SHP77 treated with DMSO at 0.1 percent for 48 hours (cell line): ENCODE results near the gene DLG5.
"Not testable (repeated sequence)": the region's sequence is repeated elsewhere in the genome, so short reads cannot be mapped to it uniquely, and the experiment has no call there.

Source experiments
- DNase-seq: peaks from one replicate; lab custom pipeline; 2025; lab: John Stamatoyannopoulos, UW

Gene DLG5

DNA sequence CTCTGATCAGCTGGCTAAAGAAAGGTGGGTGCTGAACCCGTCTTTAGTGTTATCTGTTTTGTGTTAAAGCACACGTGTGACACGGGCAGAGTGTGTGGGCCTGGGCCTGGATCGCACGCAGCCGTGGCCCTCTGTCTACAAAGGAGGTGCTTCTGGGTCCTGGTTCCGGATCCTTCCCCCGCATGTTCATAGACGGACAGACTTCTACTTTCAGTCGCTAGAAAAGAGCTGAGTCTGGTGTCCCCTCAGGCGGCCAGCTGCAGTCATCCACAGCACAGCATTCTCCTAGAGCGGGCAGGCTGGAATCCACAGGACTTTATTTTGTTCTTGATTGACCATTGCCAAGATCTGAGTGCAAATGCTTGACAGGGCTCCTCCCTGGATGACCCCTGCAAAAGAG is 134.4 kb downstream of the DLG5 start:
- no peak for DNase-seq

DNA sequence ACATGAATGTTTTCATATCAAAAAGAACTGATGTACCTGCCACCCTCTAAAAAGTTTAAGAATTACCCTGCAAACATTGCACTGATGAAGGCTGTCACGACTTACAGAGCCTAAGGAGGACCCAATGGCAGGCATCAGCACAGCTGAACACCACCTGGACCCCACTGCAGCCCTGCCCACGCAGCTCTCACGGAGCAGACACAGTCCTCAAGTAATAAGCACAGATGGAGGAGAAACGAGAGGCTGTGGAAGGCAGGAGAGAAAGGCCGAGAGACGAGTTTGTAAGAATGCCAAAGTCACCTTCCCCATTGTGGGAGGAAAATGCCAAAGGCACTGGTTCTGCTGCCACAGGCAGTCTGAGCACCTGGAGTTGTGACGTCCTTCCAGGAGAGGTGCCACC is 135.0 kb downstream of the DLG5 start:
- DNase-seq: no peak

DNA sequence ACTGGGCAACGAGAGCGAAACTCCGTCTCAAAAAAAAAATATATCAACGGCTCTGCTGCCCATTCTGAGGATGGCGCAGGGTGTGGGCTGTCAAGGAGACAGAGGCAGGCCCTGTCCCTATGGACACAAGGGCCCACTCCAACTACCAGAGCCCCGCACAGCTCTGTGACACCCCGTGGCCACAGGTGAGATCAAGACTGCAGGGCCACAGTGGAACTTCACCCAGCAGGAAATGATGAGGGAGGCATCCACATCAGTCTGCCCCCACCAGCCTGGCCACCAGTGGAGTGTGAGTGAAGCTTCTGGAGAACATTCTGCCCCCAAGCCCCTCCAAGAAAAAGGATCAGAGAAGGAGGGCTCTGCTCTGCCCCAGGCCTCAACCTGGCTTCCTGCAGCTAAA is 136.7 kb downstream of the DLG5 start:
- no peak for DNase-seq

DNA sequence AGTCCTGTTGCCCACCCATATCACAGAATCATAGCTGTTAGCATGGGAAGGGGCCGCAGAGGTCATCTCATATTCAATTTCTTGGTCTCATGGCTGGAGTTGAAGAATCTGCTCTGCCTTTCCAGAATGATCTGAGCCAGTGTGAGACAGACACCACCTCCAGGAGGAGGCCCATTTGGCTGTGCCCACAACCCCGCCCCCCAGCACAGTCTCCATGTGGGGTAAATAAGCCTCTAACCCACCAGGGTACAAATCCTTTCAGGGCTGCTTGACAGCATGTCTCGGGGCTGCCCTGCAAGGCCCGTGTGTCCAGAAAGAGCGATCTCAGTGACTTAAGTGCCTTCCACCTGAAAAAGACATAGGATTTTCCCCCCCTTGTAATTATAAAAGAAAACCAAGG is 137.5 kb downstream of the DLG5 start:
- no peak for DNase-seq

DNA sequence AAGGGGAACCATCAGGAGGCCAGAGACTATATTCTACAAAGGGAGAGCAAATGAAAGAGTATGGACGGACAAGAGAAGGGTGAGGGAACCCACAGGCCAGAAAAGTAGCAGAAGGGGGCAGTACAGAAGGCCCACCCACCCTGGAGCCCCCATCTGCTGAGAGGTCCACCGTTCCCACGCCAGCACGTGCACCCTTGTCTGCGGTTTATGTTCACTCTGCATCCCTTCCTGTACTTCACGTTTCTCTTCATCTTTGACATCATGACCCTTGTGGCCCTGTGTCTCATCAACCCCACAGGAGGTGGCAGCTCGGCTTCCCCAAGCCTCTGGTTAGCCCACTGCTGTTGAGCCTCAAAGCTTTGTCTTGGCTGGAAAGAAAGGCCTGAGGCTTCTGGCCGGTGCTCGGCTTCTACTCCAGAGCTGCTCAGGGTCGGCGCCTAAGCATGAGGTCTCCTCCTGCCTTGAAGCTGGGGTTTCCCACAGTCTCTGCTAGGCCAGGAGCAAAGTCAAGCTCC is 138.0 kb downstream of the DLG5 start:
- no peak for DNase-seq

DNA sequence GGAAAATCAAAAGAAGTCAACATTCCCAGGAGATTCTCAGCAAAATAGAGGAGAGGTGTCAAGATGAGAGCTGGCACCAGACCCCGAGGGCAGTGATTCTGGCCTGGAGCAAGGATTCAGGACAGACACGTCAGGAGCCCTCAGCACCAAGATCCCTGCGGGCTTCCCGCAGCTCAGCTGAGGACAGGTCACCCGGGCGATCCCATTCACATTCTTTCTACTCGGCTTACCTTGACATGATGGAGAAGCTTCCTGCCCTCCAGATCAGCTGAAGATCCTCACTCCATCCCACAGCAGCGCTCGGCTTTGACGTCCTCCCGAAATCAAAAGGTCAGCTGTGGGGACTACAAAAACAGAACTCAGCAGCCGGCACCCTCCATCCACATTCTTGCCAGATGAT is 139.1 kb downstream of the DLG5 start:
- no peak for DNase-seq

DNA sequence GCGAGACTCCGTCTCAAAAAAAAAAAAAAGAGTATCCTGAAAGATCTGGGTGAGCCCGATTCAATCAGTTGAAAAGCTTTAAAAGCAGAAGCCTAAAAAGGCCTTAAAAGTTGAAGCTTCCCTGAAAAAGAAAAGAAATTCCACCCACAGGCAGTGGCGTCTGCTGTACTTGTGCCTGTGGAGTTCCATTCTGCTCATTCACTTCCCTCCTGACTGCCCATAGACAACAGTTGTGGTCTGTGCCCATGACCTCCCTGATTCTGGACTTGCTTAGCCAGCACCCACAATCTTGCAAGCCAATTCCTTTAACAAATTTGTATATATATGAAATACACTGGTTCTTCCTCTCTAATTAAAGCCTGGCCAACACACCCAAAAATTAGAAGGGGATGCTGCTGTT is 141.7 kb downstream of the DLG5 start:
- DNase-seq: no peak

DNA sequence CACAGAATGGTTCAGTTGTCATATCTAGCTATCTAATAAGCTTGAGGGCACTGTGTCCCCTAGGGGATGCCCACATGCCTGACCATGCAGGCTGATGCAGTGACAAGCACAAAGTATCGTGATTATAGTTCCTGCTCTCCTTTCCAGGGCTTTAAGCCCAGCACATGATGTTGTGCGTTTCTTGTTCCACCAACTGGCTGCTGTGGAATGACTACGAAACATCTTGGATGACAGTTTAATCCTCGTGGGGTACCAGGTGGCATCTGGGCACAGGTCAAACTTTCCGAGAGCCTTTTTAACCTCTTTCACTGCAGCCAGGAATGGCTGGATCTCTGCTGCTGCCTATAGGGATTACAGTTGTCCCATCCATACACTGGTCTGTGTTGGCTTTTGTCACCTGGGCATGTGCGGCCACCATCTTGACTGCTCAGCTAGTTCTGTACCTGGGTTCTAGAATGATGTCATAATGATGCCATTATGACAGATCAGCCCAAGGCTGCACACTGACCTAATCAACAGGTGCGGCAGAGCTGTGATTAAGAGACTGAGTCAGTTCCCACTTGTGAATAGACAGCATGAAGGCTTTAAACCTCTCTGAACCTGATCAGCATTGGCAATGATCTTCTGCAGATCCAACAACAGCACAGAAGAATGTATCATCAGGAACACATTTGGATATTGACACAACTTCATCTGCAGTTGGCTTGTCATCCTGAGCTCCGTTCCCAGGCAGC is 144.1 kb downstream of the DLG5 start:
- DNase-seq: no peak

DNA sequence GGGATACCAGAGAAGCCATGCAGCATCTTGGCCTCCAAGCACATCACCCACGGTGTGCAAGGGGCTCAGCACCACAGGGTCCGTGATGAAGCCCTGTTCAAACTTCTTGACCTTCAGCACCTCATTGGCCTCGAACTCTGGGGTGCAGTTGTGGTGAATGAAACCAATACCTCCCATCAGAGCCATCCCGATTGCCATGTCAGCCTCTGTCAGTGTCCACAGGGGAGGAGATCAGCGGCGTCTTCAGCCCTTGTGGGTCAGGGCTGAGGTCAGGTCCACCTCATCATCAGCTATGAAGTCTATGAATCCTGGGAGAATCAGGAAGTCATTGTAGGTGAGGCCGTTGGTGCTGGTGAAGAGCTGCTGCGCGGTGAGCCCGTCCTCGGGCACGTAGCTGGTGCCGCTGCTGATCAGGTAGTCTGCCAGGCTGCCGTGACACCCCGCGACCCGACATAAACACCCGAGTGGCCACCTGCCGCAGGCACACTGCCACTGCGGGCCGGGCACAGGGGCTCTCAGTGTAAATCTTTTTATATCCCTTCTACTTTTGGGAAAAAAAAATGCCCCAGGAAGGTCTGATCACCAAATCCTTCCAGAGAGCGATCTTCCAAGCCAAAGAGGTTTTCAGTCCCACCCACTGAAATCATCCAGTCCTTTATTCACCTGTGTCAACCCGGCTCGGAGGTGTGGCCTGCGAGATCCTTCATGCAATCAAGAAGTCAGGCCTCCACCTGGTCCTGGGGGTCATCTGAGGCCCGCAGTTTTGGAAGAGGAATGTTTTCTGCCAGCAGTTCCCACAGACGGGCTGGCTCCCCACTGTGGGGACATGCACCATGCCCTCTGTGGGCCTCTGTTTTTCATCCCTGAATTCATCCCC is 144.9 kb downstream of the DLG5 start:
- DNase-seq: no peak

DNA sequence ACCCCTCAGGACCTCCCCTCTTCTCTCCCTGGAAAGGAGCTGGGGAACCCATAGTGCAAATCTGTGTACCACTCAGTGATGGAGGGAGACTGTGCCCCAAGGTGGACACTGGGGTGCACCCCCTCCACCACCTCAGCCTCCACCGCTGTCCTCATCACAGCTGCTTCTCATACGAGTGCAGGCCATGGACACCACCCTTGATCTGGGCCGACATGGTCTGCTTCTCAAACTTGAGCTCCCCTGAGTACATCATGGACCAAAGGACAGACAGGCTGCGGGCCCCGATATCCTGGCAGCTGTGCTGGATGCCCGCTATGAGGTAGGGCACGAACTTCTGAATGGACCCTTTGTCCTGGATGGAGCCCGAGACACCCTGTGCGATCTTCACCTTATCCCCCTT is 146.4 kb downstream of the DLG5 start:
- DNase-seq: no peak

DNA sequence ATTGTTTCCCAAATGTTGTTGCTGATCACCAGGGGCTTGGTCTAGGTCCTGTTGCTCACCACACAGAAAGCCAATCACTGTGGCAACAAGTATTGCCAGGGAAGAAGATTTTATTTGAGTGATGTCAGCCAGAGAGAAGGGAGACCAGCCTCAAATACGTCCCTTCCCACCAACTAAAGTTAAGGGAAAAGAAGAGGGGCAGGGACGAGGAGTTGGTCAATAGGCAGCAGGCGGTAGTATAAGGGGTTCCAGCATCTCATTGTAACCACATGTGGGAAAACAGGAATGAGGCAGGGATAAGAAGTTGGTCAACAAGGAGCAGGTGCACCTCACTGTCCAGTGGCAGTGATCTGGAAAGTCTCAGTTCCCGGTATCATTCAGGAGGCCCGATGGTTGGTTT is 150.1 kb downstream of the DLG5 start:
- no peak for DNase-seq

DNA sequence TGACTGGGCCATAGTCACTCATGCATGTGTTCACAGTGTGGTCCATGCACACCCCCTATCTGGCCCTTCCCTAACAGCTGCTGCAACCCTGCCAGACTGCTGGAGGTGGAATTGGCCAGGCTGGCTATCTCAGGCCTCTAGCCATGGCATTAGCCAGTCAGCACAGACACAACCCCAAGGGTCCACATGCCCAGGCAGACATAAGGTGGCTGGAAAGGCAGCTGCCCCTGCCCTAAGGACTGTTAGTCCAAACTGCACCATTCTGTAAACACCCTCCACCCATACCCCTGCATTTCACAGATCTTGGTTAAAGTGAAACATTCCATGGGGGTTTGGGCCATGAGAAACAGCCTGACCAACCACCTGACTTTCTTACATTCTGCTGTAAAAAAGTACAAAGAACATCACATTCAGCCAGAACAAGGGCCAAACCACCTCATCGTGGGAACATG is 151.6 kb downstream of the DLG5 start:
- DNase-seq: no peak

DNA sequence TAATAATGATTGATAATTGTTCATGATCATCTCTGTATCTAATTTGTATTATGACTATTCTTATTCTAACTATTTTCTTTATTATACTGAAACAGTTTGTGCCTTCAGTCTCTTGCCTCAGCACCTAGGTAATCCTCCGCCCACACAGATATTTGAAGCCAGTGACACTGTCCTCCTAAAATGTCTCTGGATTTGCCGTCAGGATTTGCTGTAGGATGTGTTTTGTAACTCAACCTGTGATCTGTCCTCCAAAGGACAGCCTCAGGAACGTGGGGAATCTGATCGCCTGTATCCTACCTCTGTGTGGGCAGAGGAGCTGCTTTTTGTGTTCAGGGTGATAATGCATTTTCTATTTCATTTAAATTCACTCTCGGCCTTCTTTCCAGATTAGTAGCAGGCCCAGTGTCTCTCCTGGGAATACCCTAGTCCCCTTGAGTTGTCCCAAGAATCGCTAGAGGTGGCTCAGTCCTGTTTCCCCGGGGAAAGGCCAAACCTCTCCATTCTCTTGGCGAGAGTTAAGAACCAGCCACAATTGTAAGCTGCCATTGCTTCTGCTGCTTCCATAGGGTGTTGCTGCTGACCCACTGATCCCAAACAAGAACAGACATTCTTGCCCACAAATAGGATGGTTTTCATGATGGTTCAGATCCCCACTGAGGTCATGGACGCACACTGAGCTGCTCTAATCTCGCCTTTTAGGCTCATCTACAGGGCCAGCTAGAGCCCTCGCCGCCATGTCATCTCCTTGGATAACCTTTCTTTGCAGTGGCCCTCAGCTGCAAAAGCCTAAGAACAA is 152.7 kb downstream of the DLG5 start:
- DNase-seq: no peak

DNA sequence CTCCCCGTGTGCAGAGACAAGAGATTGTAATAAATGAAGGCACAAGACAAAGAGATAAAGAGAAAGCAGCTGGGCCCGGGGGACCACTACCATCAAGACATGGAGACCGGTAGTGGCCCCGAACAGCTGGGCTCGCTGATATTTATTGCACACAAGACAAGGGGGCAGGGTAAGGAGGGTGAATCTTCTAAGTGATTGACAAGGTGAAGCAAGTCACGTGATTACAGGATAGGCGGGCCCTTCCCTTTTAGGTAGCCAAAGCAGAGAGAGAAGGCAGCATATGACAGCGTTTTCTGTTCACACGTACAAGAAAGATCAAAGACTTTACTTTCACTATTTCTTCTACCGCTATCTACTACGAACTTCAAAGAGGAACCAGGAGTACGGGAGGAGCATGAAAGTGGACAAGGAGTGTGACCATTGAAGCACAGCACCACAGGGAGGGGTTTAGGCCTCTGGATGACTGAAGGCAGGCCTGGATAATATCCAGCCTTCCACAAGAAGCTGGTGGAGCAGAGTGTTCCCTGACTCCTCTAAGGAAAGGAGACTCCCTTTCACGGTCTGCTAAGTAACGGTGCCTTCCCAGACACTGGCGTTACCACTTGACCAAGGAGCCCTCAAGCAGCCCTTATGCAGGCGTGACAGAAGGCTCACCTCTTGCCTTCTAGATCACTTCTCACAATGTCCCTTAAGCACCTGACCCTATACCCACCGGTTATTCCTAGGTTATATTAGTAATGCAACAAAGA is 153.5 kb downstream of the DLG5 start:
- DNase-seq: not testable (repeated sequence)

DNA sequence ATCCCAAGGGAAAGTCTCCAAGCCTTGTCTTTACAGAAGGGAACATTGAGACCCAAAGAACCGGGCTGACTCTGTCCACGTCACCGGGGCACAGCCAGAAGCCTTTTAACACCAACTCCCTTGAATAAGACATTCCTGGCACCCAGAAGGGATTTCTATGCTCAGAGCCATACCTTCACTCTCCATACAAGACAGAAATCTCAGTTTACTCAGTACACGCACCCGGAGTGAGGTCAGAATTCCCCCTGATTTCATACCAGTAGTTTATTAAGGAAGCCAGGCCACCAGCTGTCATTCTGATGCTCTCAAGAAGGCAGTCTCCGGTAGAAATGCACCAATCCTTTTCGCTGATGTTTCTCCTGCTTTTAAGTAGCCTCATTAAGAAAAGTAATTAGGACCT is 154.7 kb downstream of the DLG5 start:
- DNase-seq: no peak

DNA sequence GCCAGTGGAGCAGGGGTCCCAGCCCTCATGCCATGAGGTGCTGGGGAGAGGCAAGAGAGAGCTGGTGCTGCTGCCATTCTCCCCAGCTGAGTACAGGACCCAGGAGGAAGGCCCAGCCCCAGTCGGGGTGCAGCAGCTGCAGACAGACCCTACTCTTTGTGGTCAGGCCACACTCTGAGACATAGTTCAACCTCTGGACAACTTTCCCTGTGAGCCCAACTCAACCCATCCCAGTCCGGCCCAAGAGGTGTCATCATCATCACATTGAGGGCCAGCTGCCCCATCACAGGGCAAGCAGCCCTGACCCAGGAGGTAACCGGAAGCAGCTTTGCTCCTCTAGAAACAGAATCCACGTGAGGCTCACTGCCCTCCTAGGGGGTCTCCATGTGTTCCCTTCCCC is 155.1 kb downstream of the DLG5 start:
- DNase-seq: no peak

DNA sequence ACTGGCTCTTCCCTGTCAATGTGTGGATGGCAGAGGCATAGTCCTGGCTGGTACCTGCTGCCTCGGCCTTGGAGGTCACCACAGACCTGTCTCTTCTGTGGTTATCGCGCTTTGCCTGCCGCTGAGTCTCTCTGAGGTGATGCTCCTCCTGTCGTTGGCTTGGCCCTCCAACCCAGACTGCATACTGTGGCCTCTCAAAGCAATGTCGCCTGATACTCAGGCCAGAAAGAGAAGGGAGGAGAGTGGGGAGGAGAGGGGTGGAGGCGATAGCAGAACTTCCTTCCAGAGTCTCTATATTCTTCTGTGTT is 155.7 kb downstream of the DLG5 start:
- DNase-seq: no peak

DNA sequence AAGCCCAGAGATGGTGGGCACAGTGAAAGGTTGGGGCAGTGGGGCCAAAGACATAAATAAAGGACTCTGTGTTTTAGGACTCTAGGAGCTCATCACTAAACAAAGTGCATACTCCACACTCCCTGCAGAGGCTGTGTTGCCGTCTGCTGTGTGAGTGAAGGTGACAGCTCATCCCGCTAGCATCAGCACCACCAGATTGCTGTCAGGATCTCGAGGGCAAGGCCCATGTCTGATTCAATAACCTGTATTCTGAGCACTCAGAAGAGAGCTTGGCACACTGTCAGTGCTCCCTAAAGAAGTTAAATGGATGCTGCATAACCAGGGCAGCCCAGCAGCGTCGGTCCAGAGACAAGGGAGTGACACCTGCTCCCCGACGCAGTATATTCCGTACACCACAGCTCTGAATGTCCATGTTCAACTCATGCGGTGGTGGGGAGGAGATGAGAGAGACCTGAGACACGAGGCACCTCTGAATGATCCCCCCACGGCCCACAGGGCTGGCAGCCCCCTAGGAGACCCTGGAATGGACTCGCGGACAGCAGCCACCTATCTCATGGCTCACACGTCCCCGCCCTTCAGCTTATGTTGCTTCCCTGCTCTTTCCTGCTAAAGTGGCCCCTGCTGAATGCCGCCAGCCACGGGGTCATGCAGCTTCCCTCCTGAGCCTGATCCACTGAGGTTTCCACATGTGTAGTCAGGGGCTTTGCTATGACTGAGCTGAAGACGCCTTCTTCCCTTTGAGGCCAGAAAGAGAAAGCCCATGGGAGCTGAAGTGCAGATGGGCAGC is 156.3 kb downstream of the DLG5 start:
- no peak for DNase-seq

DNA sequence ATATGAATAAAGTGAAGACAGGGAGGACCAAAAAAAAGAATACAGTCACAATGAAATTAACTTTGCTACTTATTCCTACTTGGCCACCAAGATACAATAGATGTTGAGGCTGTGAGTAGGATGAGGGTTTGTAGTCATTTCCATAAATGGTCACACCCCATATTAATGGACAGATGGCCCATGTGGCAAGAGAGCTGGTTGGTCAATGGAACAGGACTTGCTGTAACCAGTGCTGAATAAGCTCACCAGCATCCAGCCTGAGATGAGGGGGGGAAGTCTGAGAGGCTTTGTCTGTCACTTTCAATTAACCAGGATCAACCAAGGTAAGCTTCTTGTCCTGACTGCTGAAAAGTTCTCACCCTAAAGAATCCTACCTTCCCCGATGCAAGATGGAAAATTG is 158.5 kb downstream of the DLG5 start:
- DNase-seq: no peak

DNA sequence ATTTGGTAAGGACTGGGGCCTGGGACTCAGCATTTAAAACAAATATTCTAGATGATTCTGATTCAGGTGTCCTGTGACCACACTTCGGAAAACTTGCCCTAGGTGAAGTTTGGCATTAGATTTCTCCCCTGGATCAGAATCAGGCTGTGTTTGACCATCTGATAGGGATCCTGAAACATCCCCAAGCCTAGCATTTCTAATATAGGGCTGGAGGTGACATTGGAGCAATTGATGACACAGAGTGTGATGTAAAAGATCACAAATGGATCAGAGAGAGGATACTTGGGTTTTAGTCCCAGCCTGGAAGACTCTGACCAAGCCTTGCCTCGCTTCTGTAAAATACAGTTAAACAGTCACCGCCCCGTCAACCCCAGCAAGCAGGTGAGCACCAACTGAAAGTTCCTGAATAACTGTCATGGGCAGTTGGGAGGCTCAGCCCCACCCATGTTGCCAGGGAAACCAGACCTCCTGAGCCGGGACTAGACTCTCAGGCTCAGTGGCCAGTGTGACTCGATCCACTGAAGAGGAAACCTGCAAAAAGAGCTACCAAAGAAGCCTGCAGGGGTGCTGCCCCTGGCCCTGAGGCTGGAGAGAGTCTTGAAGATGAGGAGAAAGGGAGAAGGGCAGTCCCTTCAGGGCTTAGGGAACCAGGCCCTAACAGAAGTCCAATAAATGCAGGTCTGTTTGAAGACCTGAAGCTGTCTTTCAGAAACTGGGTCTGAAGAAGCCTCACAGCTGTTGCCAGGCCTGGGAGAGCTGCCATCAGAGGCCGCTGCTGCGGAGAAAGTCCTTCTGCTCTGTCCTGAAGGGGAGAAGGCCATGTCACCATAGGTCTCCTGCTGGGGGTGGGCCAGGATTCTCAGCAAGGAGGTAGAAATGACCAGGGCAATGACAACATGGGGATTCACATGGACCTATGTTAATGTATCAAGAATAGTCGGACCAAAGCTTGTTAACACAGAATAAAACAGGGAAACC is 162.8 kb downstream of the DLG5 start:
- DNase-seq: no peak
